Fibroblast of lung (primary cell): Measurements from ENCODE around the gene HSPB6.

Experiments
- CTCF ChIP-seq, 2 donors: IDR thresholded peaks in 1 of 2; conservative IDR thresholded peaks in 1 of 2; 1 replicate in 1 of 2; 2 replicates in 1 of 2; pipeline ENCODE4 v1.5.1; 2011 to 2012; ENCODE audit warnings: low read length in 2 of 2, control low read depth in 1 of 2, inconsistent platforms in 1 of 2, low read depth in 1 of 2, mild to moderate bottlenecking in 1 of 2
- EZH2 ChIP-seq: IDR thresholded peaks from 2 replicates; pipeline ENCODE4 v1.5.1; 2012; ENCODE audit warnings: low read length, control low read depth, mild to moderate bottlenecking; ENCODE audit errors: missing control alignments

- TF ChIP-seq CTCF (conservative IDR thresholded peaks at IDR 0.05 in 1 of 2, IDR thresholded peaks at IDR 0.05 in 1 of 2; ENCODE audit: low read depth in 1 of 2, low read length in 2 of 2) (no peak), EZH2 (no peak)
These were observed 26.5 kb downstream of the HSPB6 start for GRCh38 chr19:35730326-35730725.
